ENCODE results near the gene DNMT1. TPM values are rescaled to one million over a fixed set of nuclear protein-coding genes. Genes with fewer than 3 reads are reported as not detected.
A peak's percentile ranks its signal among the peaks of the same experiment; 100 is the strongest.

DNMT1 gene
- polyA plus RNA-seq, 1 experiment, result 60.7 TPM

DNA sequence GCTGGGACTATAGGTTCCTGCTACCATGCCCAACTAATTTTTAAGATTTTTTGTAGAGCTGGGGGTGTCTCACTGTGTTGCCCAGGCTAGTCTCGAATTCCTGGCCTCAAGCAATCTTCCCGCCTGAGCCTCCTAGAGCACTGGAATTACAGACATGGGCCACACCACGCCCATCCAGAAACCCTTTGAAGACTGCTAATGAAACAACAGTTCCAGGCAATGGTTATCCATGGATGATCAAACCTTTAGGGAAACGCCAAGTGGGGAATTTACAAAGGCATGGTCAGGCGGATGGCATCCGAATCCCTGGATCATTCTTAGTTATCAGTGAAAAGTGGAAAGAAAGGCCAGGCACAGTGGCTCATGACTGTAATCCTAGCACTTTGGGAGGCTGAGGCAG, 16.9 kb upstream of the DNMT1 start:
- ChIA-PET POLR2A (interaction anchor here (0.6 kb wide), 2 partner anchors 15 to 188 kb away, joined by 3 read pairs; no protein-coding TSS in a partner anchor), CTCF (interaction anchor here (1.1 kb wide), 1 partner anchor 38 kb away, joined by 3 read pairs; no protein-coding TSS in a partner anchor)
- no peaks in the 10 kb centered on the region for H3K27me3 ChIP-seq (ENCODE audit: control insufficient read depth, insufficient read depth, low read length)
- TF ChIP-seq, protein P1, sequence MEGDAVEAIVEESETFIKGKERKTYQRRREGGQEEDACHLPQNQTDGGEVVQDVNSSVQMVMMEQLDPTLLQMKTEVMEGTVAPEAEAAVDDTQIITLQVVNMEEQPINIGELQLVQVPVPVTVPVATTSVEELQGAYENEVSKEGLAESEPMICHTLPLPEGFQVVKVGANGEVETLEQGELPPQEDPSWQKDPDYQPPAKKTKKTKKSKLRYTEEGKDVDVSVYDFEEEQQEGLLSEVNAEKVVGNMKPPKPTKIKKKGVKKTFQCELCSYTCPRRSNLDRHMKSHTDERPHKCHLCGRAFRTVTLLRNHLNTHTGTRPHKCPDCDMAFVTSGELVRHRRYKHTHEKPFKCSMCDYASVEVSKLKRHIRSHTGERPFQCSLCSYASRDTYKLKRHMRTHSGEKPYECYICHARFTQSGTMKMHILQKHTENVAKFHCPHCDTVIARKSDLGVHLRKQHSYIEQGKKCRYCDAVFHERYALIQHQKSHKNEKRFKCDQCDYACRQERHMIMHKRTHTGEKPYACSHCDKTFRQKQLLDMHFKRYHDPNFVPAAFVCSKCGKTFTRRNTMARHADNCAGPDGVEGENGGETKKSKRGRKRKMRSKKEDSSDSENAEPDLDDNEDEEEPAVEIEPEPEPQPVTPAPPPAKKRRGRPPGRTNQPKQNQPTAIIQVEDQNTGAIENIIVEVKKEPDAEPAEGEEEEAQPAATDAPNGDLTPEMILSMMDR (IDR thresholded peaks at IDR 0.05; ENCODE audit: low read depth, low read length), result no peak
- DNase-seq (ENCODE audit: low read depth, low spot score), result no peak
- peaks cover 4% of the 10 kb centered on the region; the same call in 1 of the 2 replicates for H3K9me3 ChIP-seq (ENCODE audit: control insufficient read depth, insufficient read depth, low read length)
- H3K27ac ChIP-seq (ENCODE audit: low read depth, low read length), result no peak overlapping the region
- H3K4me3 ChIP-seq (ENCODE audit: low read depth, low read length), result no peak overlapping the region

DNA sequence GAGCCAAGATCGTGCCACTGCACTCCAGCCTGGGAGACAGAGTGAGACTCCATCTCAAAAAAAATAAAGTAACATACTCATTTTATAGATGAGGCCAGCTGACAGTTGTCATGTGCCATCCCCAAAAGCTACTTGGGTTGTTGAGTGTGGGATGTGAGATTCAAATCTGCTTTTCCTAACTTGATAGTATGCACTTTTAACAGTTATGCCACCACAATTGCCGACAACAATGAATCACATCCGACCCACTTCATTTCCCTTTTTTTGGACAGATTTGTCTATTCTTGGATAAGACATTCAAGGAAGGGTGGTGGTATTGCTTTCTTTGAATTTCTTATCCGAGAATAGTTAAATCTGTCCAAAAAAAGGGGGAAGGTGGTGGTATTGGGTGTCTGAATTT, 16.3 kb upstream of the DNMT1 start:
- Histone ChIP-seq H3K4me3 (ENCODE audit: low read depth, low read length) (no peak overlapping the region), H3K27ac (ENCODE audit: low read depth, low read length) (no peak overlapping the region), H3K9me3 (ENCODE audit: control insufficient read depth, insufficient read depth, low read length) (peaks cover 4% of the 10 kb centered on the region; the same call in 1 of the 2 replicates), H3K27me3 (ENCODE audit: control insufficient read depth, insufficient read depth, low read length) (no peaks in the 10 kb centered on the region)
- TF ChIP-seq, protein P1 (IDR thresholded peaks at IDR 0.05; ENCODE audit: low read depth, low read length), result no peak
- DNase-seq (ENCODE audit: low read depth, low spot score), result no peak
- ChIA-PET POLR2A (no interaction called here), CTCF (interaction anchor here (1.1 kb wide), 1 partner anchor 39 kb away, joined by 3 read pairs; no protein-coding TSS in a partner anchor)

DNA sequence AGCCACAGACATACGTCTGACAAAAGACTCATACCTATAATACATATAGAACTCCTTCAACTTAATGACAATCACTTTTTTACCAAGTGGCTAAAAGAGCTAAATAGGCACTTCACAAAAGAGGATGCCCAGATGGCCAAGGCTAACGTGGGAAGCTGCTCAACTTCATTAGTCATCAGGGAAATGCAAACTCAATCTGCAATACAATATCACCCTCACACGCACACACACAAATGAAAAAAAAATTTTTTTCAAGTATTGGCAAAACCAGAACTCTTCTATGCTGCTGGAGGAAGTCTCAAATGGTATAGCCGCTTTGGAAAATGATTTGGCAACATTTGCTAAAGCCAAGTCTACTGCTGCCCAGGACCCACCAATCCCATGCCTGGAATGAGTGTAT, 14.6 kb upstream of the DNMT1 start:
- ChIA-PET POLR2A (interaction anchor here (0.5 to 1.2 kb wide), 4 partner anchors 7 to 41 kb away, joined by 3 to 6 read pairs (median 3); no protein-coding TSS in a partner anchor), CTCF (interaction anchor here (0.6 to 1.2 kb wide), 2 partner anchors 40 to 209 kb away, joined by 6 read pairs; no protein-coding TSS in a partner anchor)
- Histone ChIP-seq H3K27ac (ENCODE audit: low read depth, low read length) (no peak overlapping the region), H3K9me3 (ENCODE audit: control insufficient read depth, insufficient read depth, low read length) (peaks cover 4% of the 10 kb centered on the region; the same call in 1 of the 2 replicates), H3K27me3 (ENCODE audit: control insufficient read depth, insufficient read depth, low read length) (no peaks in the 10 kb centered on the region), H3K4me3 (ENCODE audit: low read depth, low read length) (no peak overlapping the region)
- DNase-seq (ENCODE audit: low read depth, low spot score), result no peak
- TF ChIP-seq, protein P1 (IDR thresholded peaks at IDR 0.05; ENCODE audit: low read depth, low read length), result no peak

DNA sequence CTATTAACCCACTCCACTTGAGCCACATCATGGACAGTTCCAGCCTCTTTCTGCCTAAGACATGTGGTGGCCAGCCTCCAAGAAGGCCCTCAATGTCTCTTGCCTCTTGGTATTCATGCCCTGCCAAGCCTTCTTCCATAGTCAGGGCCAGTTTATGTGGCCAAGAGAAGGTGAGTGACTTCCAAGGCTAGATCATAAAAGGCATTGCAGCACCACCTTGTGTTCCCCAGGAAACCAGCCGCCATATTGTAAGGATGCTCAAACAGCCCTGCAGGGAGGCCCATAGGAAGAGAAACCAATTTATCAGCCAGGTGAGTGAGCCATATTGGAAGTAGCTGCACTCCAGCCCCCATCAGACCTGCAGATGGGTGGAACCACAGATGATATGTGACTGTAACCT, 12.3 kb upstream of the DNMT1 start:
- Histone ChIP-seq H3K27ac (ENCODE audit: low read depth, low read length) (no peak overlapping the region), H3K9me3 (ENCODE audit: control insufficient read depth, insufficient read depth, low read length) (peaks cover 4% of the 10 kb centered on the region; the same call in 1 of the 2 replicates), H3K4me3 (ENCODE audit: low read depth, low read length) (no peak overlapping the region), H3K27me3 (ENCODE audit: control insufficient read depth, insufficient read depth, low read length) (no peaks in the 10 kb centered on the region)
- TF ChIP-seq, protein P1 (IDR thresholded peaks at IDR 0.05; ENCODE audit: low read depth, low read length), result no peak
- CTCF ChIA-PET, result interaction anchor here (1.3 to 1.8 kb wide), 2 partner anchors 13 to 43 kb away, joined by 5 read pairs; no protein-coding TSS in a partner anchor
- POLR2A ChIA-PET, result no interaction called here
- no peak for DNase-seq (ENCODE audit: low read depth, low spot score)

DNA sequence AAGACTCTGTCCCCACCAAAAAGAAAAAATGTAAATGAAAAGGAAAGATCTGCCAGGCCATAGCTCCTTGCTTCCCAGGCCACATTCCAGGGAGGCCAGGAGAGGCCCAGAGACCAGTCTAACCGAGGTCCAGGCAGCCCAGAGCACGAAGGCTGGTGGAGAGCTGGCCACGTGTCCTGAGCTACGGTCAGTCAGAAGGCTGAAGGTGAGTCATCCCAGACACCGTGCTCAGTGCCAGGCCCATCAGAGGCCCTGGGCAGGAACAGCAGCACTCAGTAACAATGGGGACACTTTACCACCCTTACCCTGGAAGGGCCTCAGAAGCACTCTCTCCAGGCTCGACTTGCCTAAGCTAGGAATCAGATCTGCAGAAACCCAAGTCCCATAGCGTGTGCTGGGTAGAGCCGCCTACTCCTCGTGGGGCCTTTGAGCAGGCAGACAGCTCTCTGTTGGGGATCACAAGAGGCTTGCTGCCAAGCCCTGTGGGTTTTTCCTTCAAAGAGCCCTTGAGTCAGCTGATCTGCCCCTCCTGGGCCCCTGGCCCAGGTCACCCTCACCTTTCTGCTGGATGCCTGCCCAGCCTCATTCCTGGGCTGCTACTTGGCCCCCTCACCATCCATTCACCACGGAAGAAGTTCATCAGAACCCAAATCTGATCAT, 11.6 kb upstream of the DNMT1 start:
- ChIA-PET POLR2A (interaction anchor here (0.6 kb wide), 1 partner anchor 43 kb away, joined by 8 read pairs; no protein-coding TSS in a partner anchor), CTCF (interaction anchor here (1.3 to 1.8 kb wide), 2 partner anchors 14 to 44 kb away, joined by 5 read pairs; no protein-coding TSS in a partner anchor)
- H3K9me3 ChIP-seq (ENCODE audit: control insufficient read depth, insufficient read depth, low read length), result peaks cover 4% of the 10 kb centered on the region; the same call in 1 of the 2 replicates
- no peaks in the 10 kb centered on the region for H3K27me3 ChIP-seq (ENCODE audit: control insufficient read depth, insufficient read depth, low read length)
- H3K4me3 ChIP-seq (ENCODE audit: low read depth, low read length), result no peak overlapping the region
- peak overlapping the region; percentile 39 for H3K27ac ChIP-seq (ENCODE audit: low read depth, low read length)
- no peak for DNase-seq (ENCODE audit: low read depth, low spot score)
- TF ChIP-seq, protein P1 (IDR thresholded peaks at IDR 0.05; ENCODE audit: low read depth, low read length), result no peak
